KBM-7 (cell line): Measurements from ENCODE around the gene BMERB1.
A peak's percentile ranks its signal among the peaks of the same experiment; 100 is the strongest.
"Not testable (repeated sequence)": the region's sequence is repeated elsewhere in the genome, so short reads cannot be mapped to it uniquely, and the experiment has no call there.

Experiments used
- DNase-seq: peaks from one replicate; pipeline ENCODE4 v3.0.0-alpha.2; 2015
- in situ Hi-C: fragments of 300-500 bp; cut with MboI; formaldehyde crosslinking; loops from 2 replicates; pipeline ENCODE4 v1.14.3; 2020; ENCODE audit warnings: low sequenced_read_pairs, low pct_unique_long_range_greater_than_20kb, mixed read lengths

Gene BMERB1

DNA sequence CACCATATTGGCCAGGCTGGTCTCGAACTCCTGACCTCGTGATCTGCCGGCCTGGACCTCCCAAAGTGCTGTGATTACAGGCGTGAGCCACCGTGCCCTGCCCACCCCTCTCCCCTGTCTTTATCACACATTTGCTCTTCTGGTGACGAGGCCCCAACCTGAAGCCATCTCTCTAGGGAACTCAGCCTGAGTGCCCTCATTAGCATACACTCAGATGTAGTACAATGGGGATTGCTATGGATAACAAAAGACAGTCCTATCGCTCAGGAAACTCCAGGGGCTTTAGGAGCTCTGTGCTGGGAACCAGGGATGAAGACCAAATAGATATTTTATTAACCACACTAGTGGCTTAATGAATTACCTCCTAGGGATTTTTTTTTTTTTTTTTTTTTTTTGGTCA lies 107.9 kb downstream of the BMERB1 start:
- in situ Hi-C loops, result no loop called here

DNA sequence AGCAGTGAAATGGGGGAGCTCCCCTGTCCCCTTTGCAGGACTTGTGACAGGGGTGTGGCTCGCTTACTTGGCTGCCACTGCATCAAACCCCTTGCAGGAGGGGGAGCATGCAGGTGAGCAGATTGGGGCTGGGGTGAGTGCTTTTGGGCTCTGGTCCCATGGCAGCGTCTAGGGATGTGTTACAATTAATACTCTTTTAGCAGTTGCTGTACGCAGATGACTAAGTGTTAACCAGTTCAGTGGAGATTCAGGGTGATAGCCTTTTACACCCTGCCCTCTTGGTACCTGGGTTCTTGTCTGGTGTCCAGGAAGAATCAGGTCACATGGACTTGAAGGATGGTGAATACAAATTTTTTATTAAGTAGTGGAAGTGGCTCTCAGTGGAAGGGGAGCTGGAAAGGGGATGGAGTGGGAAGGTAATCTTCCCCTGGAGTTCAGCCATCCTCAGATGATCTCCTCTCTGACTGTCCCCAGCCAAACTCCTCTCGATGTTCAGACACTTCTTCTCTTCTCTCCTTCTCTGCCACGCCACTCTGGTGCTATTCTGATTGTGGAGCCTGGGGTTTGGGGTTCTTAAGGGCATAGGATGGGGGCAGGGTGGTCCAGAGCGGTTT lies 108.5 kb downstream of the BMERB1 start:
- in situ Hi-C loops, result no loop called here
- no peak for DNase-seq

More for the DNA sequence above, 107.9 kb downstream of the BMERB1 start:
- DNase-seq, result no peak

DNA sequence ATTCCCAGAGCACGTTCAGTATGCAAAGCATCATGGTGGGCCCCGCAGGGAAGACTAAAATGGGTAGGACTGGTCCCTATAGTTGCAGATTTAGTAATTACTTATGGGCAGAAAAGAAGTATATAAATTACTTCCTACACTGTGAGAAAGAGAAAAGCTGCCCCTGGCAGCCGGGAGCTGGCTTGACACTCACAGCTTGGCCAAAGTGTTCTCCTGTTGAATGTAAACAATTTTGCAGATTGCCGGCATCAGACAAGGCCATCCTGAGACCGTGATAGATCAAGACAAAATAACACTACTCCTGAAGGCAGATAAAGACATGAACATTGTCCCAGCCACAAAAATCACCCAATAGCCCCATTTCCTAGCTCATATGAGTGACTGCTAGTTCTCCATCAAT lies 110.0 kb downstream of the BMERB1 start:
- DNase-seq, result no peak
- in situ Hi-C loops, result no loop called here

DNA sequence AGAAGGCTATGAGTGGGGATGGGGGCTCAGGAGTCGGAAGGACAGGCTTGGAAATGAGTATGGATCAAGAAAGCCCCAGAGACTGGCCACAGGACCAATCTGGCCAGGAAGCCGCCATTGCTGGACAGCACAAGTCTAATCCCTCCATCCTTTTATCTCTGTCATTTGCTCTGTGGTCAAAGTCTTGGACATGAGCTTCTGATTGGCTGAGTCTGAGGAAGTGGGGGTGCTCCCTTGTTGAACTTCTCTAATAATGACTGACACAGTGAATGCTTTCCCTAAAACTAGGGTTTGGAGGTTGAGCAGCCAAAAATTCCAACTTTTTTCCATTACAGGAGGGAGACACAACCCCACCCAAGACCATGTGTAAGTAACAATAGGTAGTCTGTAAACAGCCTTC lies 111.2 kb downstream of the BMERB1 start:
- DNase-seq, result no peak
- in situ Hi-C loops, result no loop called here

DNA sequence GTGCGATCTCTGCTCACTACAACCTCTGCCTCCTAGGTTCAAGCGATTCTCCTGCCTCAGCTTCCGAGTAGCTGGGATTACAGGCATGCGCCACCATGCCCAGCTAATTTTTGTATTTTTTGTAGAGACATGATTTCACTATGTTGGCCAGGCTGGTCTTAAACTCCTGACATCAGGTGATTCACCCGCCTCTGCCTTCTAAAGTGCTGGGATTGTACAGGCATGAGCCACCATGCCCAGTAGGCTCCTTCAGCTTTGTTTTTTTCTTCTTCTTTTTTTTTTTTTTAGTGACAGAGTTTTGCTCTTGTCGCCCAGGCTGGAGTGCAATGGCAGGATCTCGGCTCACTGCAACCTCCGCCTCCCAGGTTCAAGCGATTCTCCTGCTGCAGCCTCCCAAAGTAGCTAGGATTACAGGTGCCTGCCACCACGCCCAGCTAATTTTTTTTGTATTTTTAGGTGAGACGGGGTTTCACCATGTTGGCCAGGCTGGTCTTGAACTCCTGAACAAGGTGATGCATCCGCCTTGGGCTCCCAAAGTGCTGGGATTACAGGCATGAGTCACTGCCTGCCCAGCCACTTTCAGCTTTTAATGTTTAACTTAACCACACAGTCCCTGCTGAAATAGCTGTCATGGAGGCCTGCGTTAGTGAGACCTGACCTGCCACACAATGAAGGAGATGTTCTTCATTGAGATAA lies 112.8 kb downstream of the BMERB1 start:
- not testable (repeated sequence) for DNase-seq

DNA sequence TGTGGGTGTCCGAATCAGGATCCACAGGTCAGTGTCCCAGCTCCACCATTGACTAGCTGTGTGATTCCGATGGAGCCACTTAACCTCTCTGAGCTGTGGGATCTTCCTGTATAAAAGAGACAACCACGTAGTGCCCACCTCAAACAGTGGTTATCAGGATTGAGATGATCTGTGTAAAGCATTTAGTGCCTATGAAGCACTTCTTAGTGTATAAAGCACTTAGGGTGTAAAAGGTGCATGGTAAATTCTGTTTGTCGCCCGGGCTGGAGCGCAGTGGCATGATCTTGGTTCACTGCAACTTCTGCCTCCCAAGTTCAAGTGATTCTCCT lies 113.3 kb downstream of the BMERB1 start:
- in situ Hi-C loops, result no loop called here

More for the DNA sequence above, 112.8 kb downstream of the BMERB1 start:
- in situ Hi-C loops, result not testable (repeated sequence)

DNA sequence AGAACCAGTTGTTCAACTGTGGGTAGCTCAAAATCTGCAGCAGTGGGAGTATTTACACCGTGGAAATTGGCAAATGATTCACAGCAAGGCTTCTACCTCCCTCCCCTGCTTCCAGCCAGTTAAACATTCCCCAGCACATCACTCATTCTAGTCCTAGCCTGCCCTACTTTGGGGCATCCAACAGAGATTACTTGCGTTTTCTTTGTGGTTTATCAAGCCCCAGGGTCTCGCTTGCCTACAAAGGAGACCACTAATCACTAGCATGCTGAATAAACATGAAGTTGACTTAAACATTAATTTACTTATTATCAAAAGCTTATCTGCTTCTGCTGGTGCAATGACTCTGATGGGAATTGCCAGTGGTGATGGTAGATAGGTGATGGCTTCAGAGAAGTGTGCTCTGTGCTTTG lies 114.1 kb downstream of the BMERB1 start:
- DNase-seq, result no peak
- in situ Hi-C loops, result no loop called here

More for the DNA sequence above, 113.3 kb downstream of the BMERB1 start:
- no peak for DNase-seq

DNA sequence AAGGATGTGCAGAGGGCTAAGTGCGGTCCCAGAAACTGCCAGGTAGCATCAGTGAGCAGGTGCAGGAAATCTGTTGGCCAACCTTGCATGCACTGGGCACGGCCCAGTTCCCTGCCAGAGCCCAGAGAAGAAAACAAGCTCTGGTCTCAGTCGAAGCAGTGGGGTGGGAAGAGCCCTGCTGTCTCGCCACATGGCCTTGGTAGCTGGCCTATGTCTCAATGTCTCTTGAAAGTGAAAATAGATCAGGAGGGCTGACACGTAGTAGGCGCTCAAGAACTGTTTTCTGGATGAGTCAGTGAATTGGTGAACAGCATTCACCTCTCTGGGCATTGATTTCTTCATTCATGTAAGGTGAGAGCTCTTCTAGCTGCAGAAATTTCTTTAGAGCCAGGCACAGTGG lies 118.1 kb downstream of the BMERB1 start:
- in situ Hi-C loops, result no loop called here
- DNase-seq, result no peak

DNA sequence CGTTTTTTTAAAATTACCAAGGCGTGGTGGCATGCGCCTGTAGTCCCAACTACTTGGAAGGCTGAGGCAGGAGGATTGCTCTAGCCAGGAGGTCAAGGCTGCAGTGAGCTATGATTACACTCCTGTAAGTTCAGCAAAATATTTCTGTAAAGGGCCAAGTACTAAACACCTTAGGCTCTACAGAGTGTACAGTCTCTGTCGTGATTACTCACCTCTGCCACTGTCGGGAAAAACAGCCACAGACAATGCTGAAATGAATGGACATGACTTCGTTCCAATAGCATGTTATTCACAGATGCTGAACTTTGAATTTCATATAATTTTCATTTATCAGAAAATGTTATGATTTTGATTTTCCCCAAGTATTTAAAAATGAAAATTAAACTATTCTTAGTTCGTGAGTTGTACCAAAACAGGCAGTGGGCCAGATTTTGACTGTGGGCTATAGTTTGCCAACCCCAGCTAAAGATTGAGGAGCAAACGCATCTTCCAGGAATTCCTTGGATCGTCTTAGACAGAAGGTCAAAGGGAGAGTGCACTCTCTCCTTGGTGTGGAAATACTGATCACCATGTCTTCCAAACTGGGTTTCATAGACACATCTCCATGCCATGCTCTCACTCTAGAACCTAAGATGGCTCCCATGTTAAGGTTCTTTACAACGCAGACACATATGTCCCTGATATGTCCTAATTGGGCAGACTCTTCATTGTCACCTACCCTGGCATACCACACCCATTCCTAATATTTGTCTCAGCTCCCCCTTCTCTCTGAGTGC lies 119.1 kb downstream of the BMERB1 start:
- in situ Hi-C loops, result no loop called here
- DNase-seq, result no peak

DNA sequence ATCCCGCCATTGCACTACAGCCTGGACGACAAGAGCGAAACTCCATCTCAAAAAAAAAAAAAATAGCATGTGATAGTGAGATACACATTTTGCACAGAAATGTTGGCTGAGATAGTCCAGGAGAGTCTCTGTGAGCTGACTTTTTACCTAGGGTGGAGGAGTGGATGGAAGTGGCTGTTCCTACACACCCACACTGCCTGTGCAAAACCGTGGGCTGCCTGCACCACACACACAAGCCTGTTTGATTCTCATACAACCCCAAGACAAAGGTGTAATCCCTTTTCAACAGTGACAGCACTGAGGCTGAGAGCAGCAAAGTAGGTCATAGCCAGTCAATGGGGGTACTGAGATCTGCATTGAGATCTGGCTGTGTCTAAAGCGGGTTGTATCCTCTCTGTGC lies 121.7 kb downstream of the BMERB1 start:
- no peak for DNase-seq
- in situ Hi-C loops, result no loop called here

DNA sequence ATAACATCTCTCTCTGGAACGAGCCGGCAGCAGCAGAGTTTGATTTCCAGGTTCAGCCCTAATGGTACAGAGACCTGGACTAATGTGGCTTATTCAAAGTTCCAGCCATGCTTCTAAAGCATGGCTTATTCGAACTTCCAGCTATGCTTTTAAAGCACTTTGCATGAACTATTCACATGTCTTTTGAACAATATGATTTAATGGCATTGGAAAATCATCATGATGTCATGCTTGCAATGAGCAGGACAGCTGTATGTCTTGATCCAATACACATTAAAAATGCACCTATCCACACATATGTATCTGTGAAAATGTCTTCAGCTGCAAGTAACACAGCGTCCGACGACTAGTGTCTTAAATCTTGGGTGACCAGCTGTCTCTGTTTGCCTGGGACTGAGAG lies 122.9 kb downstream of the BMERB1 start:
- in situ Hi-C loops, result no loop called here
- DNase-seq, result no peak

DNA sequence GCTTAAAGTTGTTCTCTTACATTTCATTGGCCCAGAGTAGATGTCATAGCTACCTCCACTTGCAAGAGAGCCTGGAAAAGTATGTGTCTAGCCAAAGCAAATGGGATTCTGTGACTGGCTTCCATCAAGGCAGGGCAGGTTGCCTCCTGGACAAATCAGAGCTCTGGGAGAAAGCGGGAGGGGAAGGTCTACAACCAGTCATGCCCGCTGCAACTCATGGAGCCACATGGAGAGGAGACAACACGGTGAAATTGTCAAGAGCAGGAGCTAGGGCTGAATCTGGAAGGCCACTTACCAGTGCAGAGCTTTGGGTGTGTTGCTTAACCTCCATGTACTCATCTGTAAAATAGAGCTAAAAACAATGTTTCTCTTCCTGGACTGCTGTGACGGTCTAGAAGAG lies 124.8 kb downstream of the BMERB1 start:
- in situ Hi-C loops, result no loop called here
- DNase-seq, result no peak

DNA sequence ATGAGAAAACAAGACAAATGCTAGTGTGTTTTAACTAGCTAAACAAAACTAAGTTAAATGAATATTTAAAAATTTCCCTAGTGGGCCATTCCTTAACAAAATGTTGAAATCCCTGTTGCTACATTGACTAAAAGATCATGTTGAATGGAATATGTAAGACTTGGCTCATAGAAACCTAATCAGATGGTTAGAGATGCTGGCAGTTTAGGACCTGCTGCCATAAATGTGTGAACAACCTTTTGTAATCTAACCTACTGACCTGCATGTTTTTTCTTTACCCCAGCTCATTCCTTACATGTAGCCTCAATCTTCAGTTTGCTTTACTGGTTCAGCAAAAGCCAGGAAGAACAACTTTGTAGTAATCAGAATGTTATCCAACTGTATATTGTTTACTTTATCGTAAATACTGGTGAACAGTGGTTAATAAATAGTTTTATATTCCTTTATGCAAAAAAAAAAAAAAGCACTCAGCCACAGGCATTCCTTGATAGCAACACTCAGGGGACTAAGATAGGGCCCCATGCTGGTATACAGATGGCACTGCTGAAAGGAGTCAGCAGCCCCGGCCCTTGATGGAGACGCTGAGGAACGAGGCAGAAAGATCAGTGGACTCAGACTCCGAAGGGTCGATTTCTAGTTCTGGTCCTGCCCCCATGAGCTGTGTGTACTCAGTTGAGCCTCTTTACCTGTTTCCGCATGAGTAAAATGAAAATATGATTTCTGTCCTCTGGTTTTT lies 130.4 kb downstream of the BMERB1 start:
- DNase-seq, result no peak
- in situ Hi-C loops, result no loop called here

DNA sequence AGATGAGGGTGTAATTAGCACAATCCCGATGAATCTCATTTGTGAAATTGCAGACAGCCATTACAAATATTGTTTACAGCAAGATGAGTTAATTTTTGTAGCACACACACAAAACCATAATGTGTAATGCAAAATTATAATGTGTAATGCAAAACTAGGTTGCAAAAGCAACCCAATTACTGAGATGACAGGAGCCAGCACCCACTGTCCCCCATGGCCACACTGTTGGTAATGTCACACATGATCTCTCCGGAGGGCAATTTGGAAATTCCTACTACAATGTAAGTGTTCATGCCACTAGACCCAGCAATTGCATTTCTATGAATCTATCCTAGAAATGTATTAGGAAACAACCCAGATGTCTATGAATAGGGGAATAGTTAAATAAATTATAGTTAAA lies 131.7 kb downstream of the BMERB1 start:
- DNase-seq, result no peak
- in situ Hi-C loops, result no loop called here

DNA sequence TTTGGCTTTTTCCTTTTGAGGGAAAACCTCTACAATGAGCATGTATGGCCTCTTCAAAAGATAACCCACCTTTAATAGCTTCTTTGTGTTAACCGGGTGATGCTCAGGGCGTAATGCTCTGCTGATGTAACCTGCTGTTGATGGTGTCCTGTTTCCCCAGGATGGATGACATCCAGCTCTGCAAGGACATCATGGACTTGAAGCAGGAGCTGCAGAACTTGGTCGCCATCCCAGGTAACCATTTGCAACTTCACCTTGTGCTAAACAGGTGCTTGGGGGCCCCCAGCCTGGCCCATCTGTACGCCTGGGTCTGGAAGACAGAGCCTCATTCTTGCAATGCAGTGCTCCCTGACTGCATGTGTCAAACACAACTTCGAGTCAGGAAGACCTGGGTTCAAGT lies 133.4 kb downstream of the BMERB1 start:
- in situ Hi-C loops, result no loop called here
- DNase-seq, result no peak

DNA sequence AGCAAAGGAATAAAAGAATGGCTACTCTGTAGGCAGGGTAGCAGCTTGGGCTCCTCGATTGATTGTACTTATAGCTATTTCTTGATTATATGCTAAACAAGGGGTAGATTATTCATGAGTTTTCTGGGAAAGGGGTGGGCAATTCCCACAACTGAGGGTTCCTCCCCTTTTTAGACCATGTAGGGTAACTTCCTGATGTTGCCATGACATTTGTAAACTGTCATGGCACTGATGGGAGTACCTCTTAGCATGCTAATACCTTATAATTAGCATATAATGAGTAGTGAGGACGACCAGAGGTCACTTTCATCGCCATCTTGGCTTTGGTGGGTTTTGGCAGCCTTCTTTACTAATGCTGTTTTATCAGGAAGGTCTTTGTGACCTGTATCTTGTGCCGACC lies 136.3 kb downstream of the BMERB1 start:
- in situ Hi-C loops, DNase-seq: not testable (repeated sequence)

DNA sequence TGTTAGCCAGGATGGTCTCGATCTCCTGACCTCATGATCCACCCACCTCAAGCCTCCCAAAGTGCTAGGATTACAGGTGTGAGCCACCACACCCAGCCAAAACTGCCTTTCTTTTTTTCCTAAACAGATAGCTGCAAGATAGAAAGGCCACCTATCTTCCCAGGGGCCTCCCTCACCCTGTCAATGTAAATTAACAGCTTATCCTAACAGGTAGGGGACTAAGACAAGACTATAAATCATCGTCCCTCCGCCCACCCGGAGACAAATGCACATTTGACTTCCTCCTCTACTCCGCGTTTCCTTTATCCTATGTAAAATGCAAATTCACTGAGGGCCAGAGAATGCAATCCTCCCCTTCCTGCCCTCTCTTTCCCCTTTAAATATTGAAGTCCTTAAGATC lies 137.2 kb downstream of the BMERB1 start:
- peak; percentile 76 for DNase-seq
- in situ Hi-C loops, result no loop called here

DNA sequence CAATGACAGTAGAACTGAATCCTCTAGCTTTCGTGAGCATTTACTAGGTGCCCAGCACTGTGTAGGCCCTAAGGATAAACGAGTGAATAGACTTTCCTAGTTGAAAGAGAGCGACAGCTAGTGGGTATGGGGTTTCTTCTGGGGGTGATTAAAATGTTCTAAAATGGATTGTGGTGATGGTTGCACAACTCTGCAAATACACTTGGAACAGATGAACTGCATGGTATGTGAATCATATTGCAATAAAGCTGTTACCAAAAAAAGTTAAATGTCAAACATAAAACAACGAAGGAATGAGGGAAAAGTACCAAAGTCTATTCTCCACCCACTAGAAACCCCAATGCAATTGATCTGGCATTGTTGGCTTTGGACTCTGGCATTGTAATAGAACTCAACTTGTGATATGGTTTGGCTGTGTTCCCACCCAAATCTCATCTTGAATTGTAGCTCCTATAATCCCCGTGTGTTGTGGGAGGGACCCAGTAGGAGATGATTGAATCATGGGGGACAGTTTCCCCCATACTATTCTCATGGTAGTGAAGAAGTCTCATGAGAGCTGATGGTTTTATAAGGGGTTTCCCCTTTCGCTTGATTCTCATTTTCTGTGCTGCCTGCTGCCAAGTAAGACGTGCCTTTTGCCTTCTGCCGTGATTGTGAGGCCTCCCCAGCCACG lies 138.1 kb downstream of the BMERB1 start:
- no peak for DNase-seq
- in situ Hi-C loops, result no loop called here

DNA sequence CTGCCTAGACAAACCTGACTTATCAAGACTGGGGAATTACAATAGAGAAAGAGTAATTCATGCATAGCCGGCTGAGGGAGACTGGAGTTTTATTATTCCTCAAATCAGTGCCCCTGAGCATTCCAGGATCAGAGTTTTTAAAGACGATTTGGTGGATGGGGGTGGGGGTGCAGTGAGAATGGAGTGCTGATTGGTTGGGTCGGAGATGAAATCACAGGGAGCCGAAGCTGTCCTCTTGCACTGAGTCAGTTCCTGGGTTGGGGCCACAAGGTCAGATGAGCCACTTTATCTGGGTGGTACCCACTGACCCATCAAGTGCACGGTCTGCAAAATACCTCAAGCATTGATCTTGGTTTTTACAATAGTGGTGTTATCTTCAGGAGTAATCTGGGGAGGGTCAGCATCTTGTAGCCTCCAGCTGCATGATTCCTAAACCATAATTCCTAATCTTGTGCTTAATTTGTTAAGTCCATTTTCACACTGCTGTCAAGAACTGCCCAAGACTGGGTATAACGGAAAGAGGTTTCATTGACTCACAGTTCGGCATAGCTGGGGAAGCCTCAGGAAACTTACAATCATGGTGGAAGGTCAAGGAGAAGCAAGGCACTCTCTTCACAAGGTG lies 139.0 kb downstream of the BMERB1 start:
- in situ Hi-C loops, result no loop called here
- no peak for DNase-seq
